H1 (cell line): ENCODE measurements around the gene TIFAB. TPM values are rescaled to one million over a fixed set of nuclear protein-coding genes. Genes with fewer than 3 reads are reported as not detected.

ENCODE experiments used
- CTCF ChIA-PET: fragments of 300-600 bp; sonication (Branson Sonifier 250); formaldehyde crosslinking; loops from one replicate; lab custom pipeline; 2021; ENCODE audit not compliant: partially characterized antibody; lab: Charles Lee
- POLR2A ChIA-PET: fragments of 300-600 bp; sonication (Branson Sonifier 250); formaldehyde crosslinking; loops from one replicate; lab custom pipeline; 2021; ENCODE audit warnings: inconsistent platforms; ENCODE audit not compliant: partially characterized antibody; lab: Charles Lee
- DNase-seq, 2 experiments: peaks; one replicate each; pipeline versions ENCODE4 v3.0.0 to v3.0.0-alpha.2; 2010 to 2022; ENCODE audit warnings: low spot score in 2 of 2, low read depth in 1 of 2, mixed read lengths in 1 of 2
- FAIRE-seq: peaks from 2 replicates; lab custom pipeline; 2011; peaks lifted over from hg19 to GRCh38; lab: Jason Lieb, UNC
- H2AFZ ChIP-seq: 2 replicates; pipeline ENCODE4 v1.8.1; 2012; ENCODE audit warnings: low read length, inconsistent platforms
- H2AK5ac ChIP-seq: 2 replicates; pipeline ENCODE4 v1.6.1; 2013; ENCODE audit warnings: low read depth, low read length
- H2BK120ac ChIP-seq: replicated peaks from 2 replicates; pipeline ENCODE3; 2013; ENCODE audit warnings: low read depth, low read length, inconsistent platforms
- H2BK12ac ChIP-seq: 2 replicates; pipeline ENCODE4 v1.6.1; 2013; ENCODE audit warnings: low read depth, low read length
- H2BK15ac ChIP-seq: 2 replicates; pipeline ENCODE4 v1.6.1; 2013; ENCODE audit warnings: low read length
- H2BK20ac ChIP-seq: 2 replicates; pipeline ENCODE4 v1.6.1; 2013; ENCODE audit warnings: low read length
- H2BK5ac ChIP-seq: 2 replicates; pipeline ENCODE4 v1.6.1; 2013; ENCODE audit warnings: low read depth, low read length
- H3K14ac ChIP-seq: 2 replicates; pipeline ENCODE4 v1.6.1; 2013; ENCODE audit warnings: inconsistent platforms; ENCODE audit not compliant: insufficient read length
- H3K18ac ChIP-seq: 2 replicates; pipeline ENCODE4 v1.6.1; 2013; ENCODE audit warnings: low read length; ENCODE audit errors: extremely low read depth
- H3K23ac ChIP-seq: 2 replicates; pipeline ENCODE4 v1.6.1; 2013; ENCODE audit warnings: inconsistent platforms; ENCODE audit not compliant: insufficient read length
- H3K23me2 ChIP-seq: 2 replicates; pipeline ENCODE4 v1.6.1; 2013; ENCODE audit warnings: low read depth, low read length
- H3K27ac ChIP-seq: 2 replicates; pipeline ENCODE4 v1.6.1; 2011; ENCODE audit warnings: low read depth, low read length, inconsistent platforms
- H3K27me3 ChIP-seq, 4 experiments: replicated peaks in 1 of 4; 1 replicate in 1 of 4; 2 replicates in 3 of 4; pipeline versions ENCODE4 v1.6.1 to v1.8.1; 2011 to 2013; ENCODE audit warnings: low read length in 3 of 4, mild to moderate bottlenecking in 3 of 4, inconsistent platforms in 2 of 4, mixed read lengths in 2 of 4, moderate library complexity in 1 of 4; ENCODE audit not compliant: control insufficient read depth in 3 of 4, insufficient read depth in 3 of 4; ENCODE audit errors: extremely low read depth in 1 of 4
- H3K36me3 ChIP-seq, 4 experiments: 2 replicates each; pipeline versions ENCODE4 v1.6.1 to v1.8.1; 2011 to 2013; ENCODE audit warnings: mild to moderate bottlenecking in 4 of 4, low read length in 3 of 4, moderate library complexity in 2 of 4, control low read depth in 1 of 4, inconsistent platforms in 1 of 4; ENCODE audit not compliant: insufficient read depth in 4 of 4, control insufficient read depth in 2 of 4
- H3K4ac ChIP-seq: replicated peaks from 2 replicates; pipeline ENCODE3; 2013; ENCODE audit warnings: low read length, low read depth, mixed read lengths, inconsistent platforms; ENCODE audit not compliant: insufficient read length
- H3K4me1 ChIP-seq, 4 experiments: replicated peaks in 1 of 4; 1 replicate in 1 of 4; 2 replicates in 3 of 4; pipeline versions ENCODE4 v1.6.1 to v1.8.1; 2011 to 2013; ENCODE audit warnings: low read length in 3 of 4, inconsistent platforms in 2 of 4, mixed read lengths in 1 of 4; ENCODE audit not compliant: insufficient read depth in 4 of 4, control insufficient read depth in 3 of 4
- H3K4me2 ChIP-seq, 2 experiments: 2 replicates each; pipeline versions ENCODE4 v1.6.1 to v1.8.1; 2011 to 2013; ENCODE audit warnings: low read depth in 2 of 2, low read length in 2 of 2, control low read depth in 1 of 2, inconsistent platforms in 1 of 2, mild to moderate bottlenecking in 1 of 2; ENCODE audit not compliant: insufficient read depth in 1 of 2
- H3K4me3 ChIP-seq, 4 experiments: fragments of 200-600, 300-600 bp in 1 of 4; sonication (generic), shearing (Covaris generic), sonication (Bioruptor Twin) in 1 of 4; 2 replicates each; pipeline versions ENCODE4 v1.5.1 to v1.8.1; 2011 to 2016; ENCODE audit warnings: low read length in 4 of 4, low read depth in 3 of 4, control low read depth in 2 of 4, inconsistent platforms in 2 of 4, mild to moderate bottlenecking in 2 of 4, mixed read lengths in 1 of 4, moderate library complexity in 1 of 4; ENCODE audit not compliant: insufficient read depth in 2 of 4; ENCODE audit errors: extremely low read depth in 1 of 4
- H3K56ac ChIP-seq: replicated peaks from 2 replicates; pipeline ENCODE3; 2013; ENCODE audit warnings: low read depth, mild to moderate bottlenecking, mixed read lengths, low read length, inconsistent platforms; ENCODE audit not compliant: insufficient read length
- H3K79me1 ChIP-seq: 2 replicates; pipeline ENCODE4 v1.6.1; 2013; ENCODE audit warnings: low read depth, low read length, control low read depth
- H3K79me2 ChIP-seq, 2 experiments: 2 replicates each; pipeline versions ENCODE4 v1.6.1 to v1.8.1; 2012 to 2013; ENCODE audit warnings: low read length in 2 of 2, mild to moderate bottlenecking in 2 of 2, inconsistent platforms in 1 of 2; ENCODE audit not compliant: insufficient read depth in 2 of 2, control insufficient read depth in 1 of 2
- H3K9ac ChIP-seq, 4 experiments: replicated peaks in 1 of 4; 1 replicate in 1 of 4; 2 replicates in 3 of 4; pipeline versions ENCODE4 v1.6.1 to v1.8.1; 2011 to 2013; ENCODE audit warnings: low read depth in 3 of 4, low read length in 3 of 4, control low read depth in 2 of 4, mild to moderate bottlenecking in 2 of 4, moderate library complexity in 2 of 4, inconsistent platforms in 1 of 4; ENCODE audit errors: extremely low read depth in 1 of 4
- H3K9me3 ChIP-seq, 2 experiments: 2 replicates each; pipeline versions ENCODE4 v1.6.1 to v1.8.1; 2012 to 2013; ENCODE audit warnings: mild to moderate bottlenecking in 2 of 2, moderate library complexity in 2 of 2, control low read depth in 1 of 2, inconsistent platforms in 1 of 2, low read depth in 1 of 2, low read length in 1 of 2, mixed read lengths in 1 of 2; ENCODE audit not compliant: insufficient read depth in 2 of 2
- H4K20me1 ChIP-seq, 2 experiments: replicated peaks in 1 of 2; 2 replicates each; pipeline versions ENCODE3 to v1.8.1; 2011 to 2013; ENCODE audit warnings: inconsistent platforms in 2 of 2, low read length in 2 of 2, mild to moderate bottlenecking in 1 of 2; ENCODE audit not compliant: insufficient read depth in 2 of 2, control insufficient read depth in 1 of 2
- H4K5ac ChIP-seq: 2 replicates; pipeline ENCODE4 v1.6.1; 2013; ENCODE audit warnings: low read length, low read depth, mixed read lengths, inconsistent platforms; ENCODE audit not compliant: insufficient read length
- H4K8ac ChIP-seq: 2 replicates; pipeline ENCODE4 v1.8.0; 2013; ENCODE audit warnings: mild to moderate bottlenecking, moderate library complexity, low read length, inconsistent platforms; ENCODE audit not compliant: insufficient read depth; ENCODE audit errors: extremely low read depth
- H4K91ac ChIP-seq: replicated peaks from 2 replicates; pipeline ENCODE3; 2013; ENCODE audit warnings: low read length, mixed read lengths, inconsistent platforms; ENCODE audit not compliant: insufficient read length
- GABPA ChIP-seq: IDR thresholded peaks from 2 replicates; pipeline ENCODE4 v1.6.1; 2011; ENCODE audit warnings: mild to moderate bottlenecking, low read length, moderate library complexity, borderline replicate concordance; ENCODE audit not compliant: insufficient read depth
- KDM4A ChIP-seq: IDR thresholded peaks from one replicate; pipeline ENCODE4 v1.7.1; 2012; ENCODE audit warnings: low read depth, mild to moderate bottlenecking, moderate library complexity, low read length, inconsistent platforms; ENCODE audit not compliant: severe bottlenecking
- RBBP5 ChIP-seq: IDR thresholded peaks from 2 replicates; pipeline ENCODE4 v1.7.1; 2012; ENCODE audit warnings: low read depth, mild to moderate bottlenecking, inconsistent platforms, low read length, moderate library complexity, borderline replicate concordance
- RXRA ChIP-seq: IDR thresholded peaks from 2 replicates; pipeline ENCODE4 v1.6.1; 2011; ENCODE audit warnings: low read depth, mild to moderate bottlenecking, low read length, moderate library complexity; ENCODE audit not compliant: insufficient read depth
- WGBS, 2 experiments: shearing (Covaris generic) in 1 of 2; methylation state at CpG; one replicate each; pipeline versions ENCODE4 v1.1.6 to v1.1.7; 2013 to 2015; ENCODE audit warnings: low lambda C conversion rate in 2 of 2, mixed read lengths in 2 of 2, inconsistent platforms in 1 of 2, low coverage in 1 of 2, missing lambda C conversion rate in 1 of 2; ENCODE audit not compliant: insufficient replicate concordance in 2 of 2, insufficient coverage in 1 of 2, insufficient read length in 1 of 2; ENCODE audit errors: extremely low coverage in 1 of 2, missing lambda C conversion rate in 1 of 2; 5-methylcytosine and 5-hydroxymethylcytosine counted together
- polyA plus RNA-seq, 7 experiments: library from polyadenylated mRNA; depleted of rRNA in 3 of 7; stranded (reverse) in 5 of 7; unstranded in 2 of 7; fragments of >200 nt in 5 of 7; fragments of 200-250 nt in 2 of 7; gene quantifications; 1 replicate in 5 of 7; 2 replicates in 1 of 7; 4 replicates in 1 of 7; pipeline versions ENCODE4 v1.2.1 to v1.2.3, GENCODE V29; 2011 to 2013; ENCODE audit warnings: missing spikeins in 2 of 7, mixed read lengths in 2 of 7
- total RNA-seq: library from RNA; stranded (reverse); fragmentation: NEBNext Ultra II Directional; extraction: Animal tissue kit (Norgen Biotek cat#: 25700); gene quantifications from 2 replicates; pipeline ENCODE4 v1.2.1, GENCODE V29; 2021
- TF ChIP-seq, protein P1 (sequence below): IDR thresholded peaks from 2 replicates; pipeline ENCODE4 v1.6.1; 2012; ENCODE audit warnings: low read length, inconsistent platforms

Gene TIFAB
- total and polyA plus RNA-seq, 2 of the 8 experiments (the other 6 are each of a cell fraction or from before 2014, with no cell fraction given), result not detected

GRCh38 chr5:135467871-135468485, 15.8 kb upstream of the TIFAB start:
- WGBS, 2 experiments, result 81% methylated on average over 4 of the region's 4 CpGs; no CpG with 5 or more reads in 1 of the 2 experiments
- Histone ChIP-seq H4K5ac (no peak overlapping the region), H3K4me3 (no peak overlapping the region), H3K36me3 (no peaks in the 10 kb centered on the region), H2BK20ac (no peak overlapping the region), H3K18ac (no peak overlapping the region), H3K79me2 (no peaks in the 10 kb centered on the region), H3K27ac (no peak overlapping the region), H3K4me1 (peaks cover 0 to 15% (median 8%) of the 10 kb centered on the region in 4 experiments; a peak in 5 of 7 replicates), H2BK120ac (no peak overlapping the region), H2BK5ac (no peak overlapping the region), H3K14ac (no peak overlapping the region), H2BK15ac (no peak overlapping the region), H2AFZ (no peak overlapping the region), H4K91ac (no peak overlapping the region), H4K8ac (no peak overlapping the region; the same call in 1 of the 2 replicates), H3K27me3 (peaks cover 53 to 79% (median 65%) of the 10 kb centered on the region in 4 experiments), H3K9me3 (no peaks in the 10 kb centered on the region), H3K4ac (no peak overlapping the region), H2AK5ac (no peak overlapping the region), H4K20me1 (peaks cover 0 to 12% of the 10 kb centered on the region in 2 experiments), H3K23ac (no peak overlapping the region), H3K9ac (no peak overlapping the region), H2BK12ac (no peak overlapping the region), H3K79me1 (no peaks in the 10 kb centered on the region; the same call in 1 of the 2 replicates), H3K23me2 (peaks cover 5% of the 10 kb centered on the region), H3K56ac (no peak overlapping the region), H3K4me2 (no peak overlapping the region; a peak in 1 of 4 replicates)
- FAIRE-seq (no peak), DNase-seq (no peak)
- TF ChIP-seq RBBP5, result no peak
- no peak for TF ChIP-seq KDM4A
- TF ChIP-seq, protein P1, sequence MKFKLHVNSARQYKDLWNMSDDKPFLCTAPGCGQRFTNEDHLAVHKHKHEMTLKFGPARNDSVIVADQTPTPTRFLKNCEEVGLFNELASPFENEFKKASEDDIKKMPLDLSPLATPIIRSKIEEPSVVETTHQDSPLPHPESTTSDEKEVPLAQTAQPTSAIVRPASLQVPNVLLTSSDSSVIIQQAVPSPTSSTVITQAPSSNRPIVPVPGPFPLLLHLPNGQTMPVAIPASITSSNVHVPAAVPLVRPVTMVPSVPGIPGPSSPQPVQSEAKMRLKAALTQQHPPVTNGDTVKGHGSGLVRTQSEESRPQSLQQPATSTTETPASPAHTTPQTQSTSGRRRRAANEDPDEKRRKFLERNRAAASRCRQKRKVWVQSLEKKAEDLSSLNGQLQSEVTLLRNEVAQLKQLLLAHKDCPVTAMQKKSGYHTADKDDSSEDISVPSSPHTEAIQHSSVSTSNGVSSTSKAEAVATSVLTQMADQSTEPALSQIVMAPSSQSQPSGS, result no peak
- TF ChIP-seq GABPA, result no peak
- no peak for TF ChIP-seq RXRA
- ChIA-PET CTCF (interaction anchor here (1.0 to 21.6 kb wide), 11 partner anchors 10 to 406 kb away, joined by 3 to 778 read pairs (median 35); partner anchors contain the start of genes DCANP1, NEUROG1 and TIFAB), POLR2A (interaction anchor here (1.6 kb wide), 1 partner anchor 85 kb away, joined by 6 read pairs; no protein-coding TSS in a partner anchor)
